Astrocyte of the spinal cord (primary cell): ENCODE measurements around the gene LRRC70.

ENCODE experiments used
- DNase-seq: peaks from one replicate; pipeline ENCODE4 v3.0.0; 2011; ENCODE audit warnings: low read depth, low spot score
- H3K4me3 ChIP-seq: 2 replicates; pipeline ENCODE4 v1.5.1; 2011; ENCODE audit warnings: low read depth, mild to moderate bottlenecking, low read length, moderate library complexity
- CTCF ChIP-seq: IDR thresholded peaks from 2 replicates; pipeline ENCODE4 v1.5.1; 2012; ENCODE audit warnings: low read depth, mild to moderate bottlenecking, low read length, inconsistent platforms
- in situ Hi-C: cut with HindIII; loops from 2 replicates; pipeline ENCODE4 v1.10.0; 2017; ENCODE audit warnings: low sequenced_read_pairs

LRRC70 gene

GRCh38 chr5:62572918-62573514 lies 5.6 kb upstream of the LRRC70 start:
- in situ Hi-C loops: no loop called here
- DNase-seq: no peak
- TF ChIP-seq CTCF: no peak
- H3K4me3 ChIP-seq: no peak overlapping the region

GRCh38 chr5:62574599-62574998 lies 4.0 kb upstream of the LRRC70 start:
- in situ Hi-C loops: no loop called here
- no peak for TF ChIP-seq CTCF
- DNase-seq: no peak
- H3K4me3 ChIP-seq: no peak overlapping the region

GRCh38 chr5:62575066-62575465 lies 3.6 kb upstream of the LRRC70 start:
- H3K4me3 ChIP-seq: no peak overlapping the region
- TF ChIP-seq CTCF: no peak
- in situ Hi-C loops: no loop called here
- DNase-seq: no peak

- no peak for TF ChIP-seq CTCF
- in situ Hi-C loops: no loop called here
- DNase-seq: no peak
- H3K4me3 ChIP-seq: no peak overlapping the region
These were observed 3.1 kb upstream of the LRRC70 start for GRCh38 chr5:62575489-62575888.

GRCh38 chr5:62576570-62577170 lies 1.9 kb upstream of the LRRC70 start:
- TF ChIP-seq CTCF: no peak
- in situ Hi-C loops: no loop called here
- H3K4me3 ChIP-seq: no peak overlapping the region
- no peak for DNase-seq

GRCh38 chr5:62577488-62577887 lies 1.1 kb upstream of the LRRC70 start:
- no peak for DNase-seq
- TF ChIP-seq CTCF: no peak
- in situ Hi-C loops: no loop called here
- no peak overlapping the region for H3K4me3 ChIP-seq
